Mammary epithelial cell (primary cell): ENCODE data around the gene NRG2.

Experiments used
- EZH2 ChIP-seq: IDR thresholded peaks from 2 replicates; pipeline ENCODE4 v1.6.1; 2012; ENCODE audit warnings: low read length, inconsistent platforms, borderline replicate concordance
- TF ChIP-seq, protein P1 (sequence below), 2 donors: IDR thresholded peaks in 1 of 2; conservative IDR thresholded peaks in 1 of 2; 2 replicates each; pipeline ENCODE4 v1.5.1; 2011 to 2012; ENCODE audit warnings: inconsistent platforms in 2 of 2, low read length in 2 of 2, mild to moderate bottlenecking in 2 of 2, control low read depth in 1 of 2, low read depth in 1 of 2; ENCODE audit not compliant: insufficient read depth in 1 of 2; ENCODE audit errors: extremely low read depth in 1 of 2

DNA sequence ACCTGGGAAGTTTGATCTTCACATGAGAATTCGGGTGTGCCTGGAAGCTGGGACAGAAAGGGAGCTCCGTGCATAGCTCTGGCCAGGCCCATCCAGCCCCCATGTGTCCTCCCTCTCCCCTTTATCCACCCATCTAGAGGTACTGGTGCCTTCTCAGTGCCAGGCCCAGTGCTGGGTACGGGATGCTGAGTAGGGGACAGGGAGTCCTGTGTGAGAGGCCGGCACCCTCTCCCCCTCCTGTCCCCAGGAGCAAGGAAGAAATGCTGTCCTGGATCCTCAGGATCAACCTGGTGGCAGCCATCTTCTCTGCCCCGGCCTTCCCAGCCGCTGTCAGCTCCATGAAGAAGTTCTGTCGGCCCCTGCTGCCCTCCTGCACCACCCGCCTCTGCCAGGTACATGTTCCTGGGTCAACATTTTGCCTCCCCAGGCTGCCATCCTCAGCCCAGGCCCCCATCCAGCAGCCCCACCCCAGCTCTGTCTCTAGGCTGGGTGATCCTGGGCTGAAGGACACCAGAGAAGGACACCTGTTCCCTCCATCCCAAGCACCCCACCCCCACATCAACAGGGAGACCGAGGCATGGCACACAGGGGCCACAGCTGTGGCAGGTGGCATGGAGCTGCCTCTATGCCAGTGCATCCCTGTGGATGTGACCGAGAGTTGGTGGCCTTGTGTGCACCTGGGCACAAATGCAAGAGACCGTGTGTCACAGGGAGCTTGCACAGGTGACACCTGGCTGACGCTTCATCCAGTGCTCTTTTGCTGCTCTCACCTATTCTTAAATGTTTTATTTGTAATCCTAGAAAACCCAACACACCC is 204.5 kb downstream of the NRG2 start:
- TF ChIP-seq, protein P1, sequence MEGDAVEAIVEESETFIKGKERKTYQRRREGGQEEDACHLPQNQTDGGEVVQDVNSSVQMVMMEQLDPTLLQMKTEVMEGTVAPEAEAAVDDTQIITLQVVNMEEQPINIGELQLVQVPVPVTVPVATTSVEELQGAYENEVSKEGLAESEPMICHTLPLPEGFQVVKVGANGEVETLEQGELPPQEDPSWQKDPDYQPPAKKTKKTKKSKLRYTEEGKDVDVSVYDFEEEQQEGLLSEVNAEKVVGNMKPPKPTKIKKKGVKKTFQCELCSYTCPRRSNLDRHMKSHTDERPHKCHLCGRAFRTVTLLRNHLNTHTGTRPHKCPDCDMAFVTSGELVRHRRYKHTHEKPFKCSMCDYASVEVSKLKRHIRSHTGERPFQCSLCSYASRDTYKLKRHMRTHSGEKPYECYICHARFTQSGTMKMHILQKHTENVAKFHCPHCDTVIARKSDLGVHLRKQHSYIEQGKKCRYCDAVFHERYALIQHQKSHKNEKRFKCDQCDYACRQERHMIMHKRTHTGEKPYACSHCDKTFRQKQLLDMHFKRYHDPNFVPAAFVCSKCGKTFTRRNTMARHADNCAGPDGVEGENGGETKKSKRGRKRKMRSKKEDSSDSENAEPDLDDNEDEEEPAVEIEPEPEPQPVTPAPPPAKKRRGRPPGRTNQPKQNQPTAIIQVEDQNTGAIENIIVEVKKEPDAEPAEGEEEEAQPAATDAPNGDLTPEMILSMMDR (conservative IDR thresholded peaks at IDR 0.05 in 1 of 2, IDR thresholded peaks at IDR 0.05 in 1 of 2; ENCODE audit: extremely low read depth in 1 of 2, insufficient read depth in 1 of 2, low read depth in 1 of 2, low read length in 2 of 2) = no peak
- no peak for TF ChIP-seq EZH2
